B cell (primary cell): Measurements from ENCODE around the gene VMO1. TPM values are rescaled to one million over a fixed set of nuclear protein-coding genes. Genes with fewer than 3 reads are reported as not detected.

Experiments used
- ATAC-seq: fragments of 200-7000 bp; cut with Tn5 transposase; one replicate; pipeline ENCODE4 v1.10.0; 2021; ENCODE audit warnings: low read depth, mild to moderate bottlenecking, moderate number of reproducible peaks, moderate library complexity
- CTCF ChIA-PET: fragments of 350-600 bp; sonication (Branson Sonifier 250); formaldehyde crosslinking; loops from one replicate; lab custom pipeline; 2021; ENCODE audit warnings: antibody characterized with exemption, inconsistent platforms; lab: Charles Lee
- POLR2A ChIA-PET: fragments of 350-600 bp; sonication (Branson Sonifier 250); formaldehyde crosslinking; loops from one replicate; lab custom pipeline; 2021; ENCODE audit warnings: antibody characterized with exemption; lab: Charles Lee
- DNase-seq: peaks from one replicate; pipeline ENCODE4 v3.0.0; 2013
- H2AFZ ChIP-seq: 2 replicates; pipeline ENCODE4 v1.6.1; 2012; ENCODE audit warnings: mild to moderate bottlenecking, low read depth, low read length; ENCODE audit not compliant: insufficient read depth, poor library complexity, severe bottlenecking
- H3K27ac ChIP-seq, 2 donors: 1 replicate in 1 of 2; 2 replicates in 1 of 2; pipeline ENCODE4 v1.5.1; 2012 to 2013; ENCODE audit warnings: low read length in 2 of 2, mild to moderate bottlenecking in 2 of 2, moderate library complexity in 1 of 2
- H3K27me3 ChIP-seq, 4 experiments: fragments of 200-600 bp in 1 of 4; sonication (generic) in 1 of 4; replicated peaks in 1 of 4; 1 replicate in 2 of 4; 2 replicates in 2 of 4; pipeline versions ENCODE4 v1.6.1 to v1.7.0; 2013 to 2016; ENCODE audit warnings: low read length in 3 of 4, mild to moderate bottlenecking in 2 of 4, mixed read lengths in 1 of 4, moderate library complexity in 1 of 4; ENCODE audit not compliant: insufficient read depth in 4 of 4, control insufficient read depth in 3 of 4; ENCODE audit errors: control extremely low read depth in 1 of 4
- H3K36me3 ChIP-seq, 2 experiments: replicated peaks in 1 of 2; 1 replicate in 1 of 2; 2 replicates in 1 of 2; pipeline versions ENCODE4 v1.6.1 to v1.7.1; 2013; ENCODE audit warnings: low read length in 1 of 2; ENCODE audit not compliant: insufficient read depth in 2 of 2, control insufficient read depth in 1 of 2; ENCODE audit errors: control extremely low read depth in 1 of 2, extremely low read depth in 1 of 2
- H3K4me1 ChIP-seq, 2 donors: fragments of 200-600 bp in 1 of 2; sonication (generic) in 1 of 2; 1 replicate in 1 of 2; 2 replicates in 1 of 2; pipeline versions ENCODE4 v1.5.1 to v1.6.1; 2013 to 2017; ENCODE audit warnings: low read length in 2 of 2; ENCODE audit not compliant: control insufficient read depth in 2 of 2, insufficient read depth in 2 of 2
- H3K4me2 ChIP-seq: replicated peaks from 2 replicates; pipeline ENCODE3; 2012; ENCODE audit warnings: mild to moderate bottlenecking, low read depth, low read length; ENCODE audit not compliant: poor library complexity, severe bottlenecking
- H3K4me3 ChIP-seq, 5 experiments: fragments of 200-600 bp in 1 of 5; sonication (generic) in 1 of 5; 1 replicate in 3 of 5; 2 replicates in 2 of 5; pipeline versions ENCODE4 v1.5.1 to v1.7.0; 2011 to 2016; ENCODE audit warnings: low read length in 4 of 5, mild to moderate bottlenecking in 4 of 5, low read depth in 2 of 5, control low read depth in 1 of 5, moderate library complexity in 1 of 5; ENCODE audit not compliant: insufficient read depth in 1 of 5; ENCODE audit errors: control extremely low read depth in 1 of 5, extremely low read depth in 1 of 5
- H3K79me2 ChIP-seq: fragments of 200-600 bp; sonication (generic); one replicate; pipeline ENCODE4 v1.6.0; 2016; ENCODE audit warnings: low read length; ENCODE audit not compliant: control insufficient read depth, insufficient read depth
- H3K9ac ChIP-seq: fragments of 200-600 bp; sonication (generic); 2 replicates; pipeline ENCODE4 v1.6.1; 2017; ENCODE audit warnings: mild to moderate bottlenecking, low read length, moderate library complexity
- H3K9me3 ChIP-seq, 3 donors: one replicate each; pipeline versions ENCODE4 v1.6.1 to v1.7.1; 2013; ENCODE audit warnings: low read length in 2 of 3; ENCODE audit not compliant: control insufficient read depth in 2 of 3, insufficient read depth in 1 of 3; ENCODE audit errors: control extremely low read depth in 1 of 3
- H4K20me1 ChIP-seq: 2 replicates; pipeline ENCODE4 v1.6.0; 2012; ENCODE audit warnings: mild to moderate bottlenecking, low read length; ENCODE audit not compliant: insufficient read depth, control insufficient read depth, poor library complexity, severe bottlenecking
- H3K27ac Mint-ChIP-seq: one replicate; pipeline ENCODE4 v1.8.0; 2021; ENCODE audit warnings: mixed read lengths
- H3K27me3 Mint-ChIP-seq: one replicate; pipeline ENCODE4 v1.8.0; 2021; ENCODE audit warnings: mixed read lengths
- H3K4me1 Mint-ChIP-seq: one replicate; pipeline ENCODE4 v1.8.0; 2021; ENCODE audit warnings: mixed read lengths
- H3K4me3 Mint-ChIP-seq: one replicate; pipeline ENCODE4 v1.8.0; 2021; ENCODE audit warnings: mixed read lengths
- H3K9me3 Mint-ChIP-seq: one replicate; pipeline ENCODE4 v1.8.0; 2022; ENCODE audit warnings: mixed read lengths; ENCODE audit not compliant: insufficient read depth
- CTCF ChIP-seq: fragments of 200-600 bp; IDR thresholded peaks from one replicate; pipeline ENCODE4 v1.8.0; 2022; ENCODE audit warnings: antibody characterized with exemption, mild to moderate bottlenecking
- EZH2 ChIP-seq: IDR thresholded peaks from 2 replicates; pipeline ENCODE4 v1.6.1; 2012; ENCODE audit warnings: borderline replicate concordance, low read depth, mild to moderate bottlenecking, moderate library complexity, low read length; ENCODE audit not compliant: insufficient read depth, poor library complexity, severe bottlenecking
- WGBS: methylation state at CpG from one replicate; pipeline ENCODE4 v1.1.5; 2013; ENCODE audit warnings: missing lambda C conversion rate; ENCODE audit not compliant: insufficient coverage; 5-methylcytosine and 5-hydroxymethylcytosine counted together
- intact Hi-C: fragments of 100-400 bp; cut with micrococcal nuclease; formaldehyde crosslinking; loops from one replicate; pipeline ENCODE4 v1.10.0; 2022
- polyA plus RNA-seq: library from polyadenylated mRNA; depleted of rRNA; stranded (reverse); fragments of >200 nt; gene quantifications from 2 replicates; pipeline ENCODE4 v1.2.3, GENCODE V29; 2012
- total RNA-seq, 2 donors: library from RNA; stranded (reverse); fragments of 120-200 nt in 1 of 2; gene quantifications; 1 replicate in 1 of 2; 2 replicates in 1 of 2; pipeline versions ENCODE4 v1.2.3 to v1.2.4, GENCODE V29; 2013 to 2022

VMO1 gene
- total and polyA plus RNA-seq, 2 donors (not counting 1 experiment from before 2014, with no cell fraction given), result 0.57 TPM; not detected in 1

GRCh38 chr17:4789951-4790704 is 4.0 kb upstream of the VMO1 start:
- H4K20me1 ChIP-seq, result no peaks in the 10 kb centered on the region
- H3K9me3 Mint-ChIP-seq, result no peaks in the 10 kb centered on the region
- H3K9ac ChIP-seq, result peak overlapping the region; percentile 70
- POLR2A ChIA-PET, result interaction anchor here (0.8 to 1.7 kb wide), 9 partner anchors 16 to 177 kb away, joined by 3 to 5 read pairs (median 3); partner anchors contain the start of genes MED11, MINK1, PFN1 and PLD2
- peaks cover 27% of the 10 kb centered on the region for H3K27me3 Mint-ChIP-seq
- peaks cover 0 to 27% (median 0%) of the 10 kb centered on the region in 3 donors for H3K9me3 ChIP-seq
- CTCF ChIA-PET, result interaction anchor here (0.6 to 3.2 kb wide), 28 partner anchors 9 to 151 kb away, joined by 3 to 36 read pairs (median 5); partner anchors contain the start of genes ARRB2, C17orf114, CHRNE and CXCL16
- DNase-seq (peak; percentile 89), ATAC-seq (peak; percentile 94)
- peaks cover 28 to 33% of the 10 kb centered on the region in 2 donors for H3K4me1 ChIP-seq
- TF ChIP-seq EZH2 (no peak), CTCF (peak; percentile 81)
- H3K27me3 ChIP-seq, result peaks cover 0 to 44% (median 27%) of the 10 kb centered on the region in 4 experiments
- peak overlapping the region; percentile 94 for H3K4me3 Mint-ChIP-seq
- peak overlapping the region; percentile 86 for H2AFZ ChIP-seq
- peaks cover 30% of the 10 kb centered on the region for H3K4me1 Mint-ChIP-seq
- peak overlapping the region; percentile 93 for H3K27ac Mint-ChIP-seq
- H3K27ac ChIP-seq, result peak overlapping the region in 1 of 2 donors; percentile 53
- no peaks in the 10 kb centered on the region for H3K79me2 ChIP-seq
- H3K36me3 ChIP-seq, result no peaks in the 10 kb centered on the region
- H3K4me3 ChIP-seq, result peak overlapping the region; percentile 27 to 70 (median 63)
- WGBS, result under 1% methylated on average over 89 of the region's 91 CpGs
- peak overlapping the region; percentile 95 for H3K4me2 ChIP-seq
- intact Hi-C loops, result loop anchor here (1.0 to 10.0 kb wide), 5 partner anchors 17 to 225 kb away; partner anchors contain the start of genes ARRB2, GGT6, MED11 and PLD2

GRCh38 chr17:4789701-4789950 is 3.5 kb upstream of the VMO1 start:
- Mint-ChIP-seq H3K9me3 (no peaks in the 10 kb centered on the region), H3K4me3 (peak overlapping the region; percentile 94), H3K27me3 (peaks cover 27% of the 10 kb centered on the region), H3K4me1 (peaks cover 30% of the 10 kb centered on the region), H3K27ac (peak overlapping the region; percentile 78)
- Histone ChIP-seq H3K79me2 (no peaks in the 10 kb centered on the region), H3K4me2 (peak overlapping the region; percentile 95), H3K27me3 (peaks cover 0 to 47% (median 29%) of the 10 kb centered on the region in 4 experiments), H4K20me1 (no peaks in the 10 kb centered on the region), H3K9ac (peak overlapping the region; percentile 70), H3K9me3 (peaks cover 0 to 27% (median 0%) of the 10 kb centered on the region in 3 donors), H3K4me3 (peak overlapping the region in 4 of 5 experiments; percentile 55 to 70 (median 63)), H3K4me1 (peaks cover 28 to 34% of the 10 kb centered on the region in 2 donors), H2AFZ (peak overlapping the region; percentile 86), H3K27ac (no peak overlapping the region), H3K36me3 (no peaks in the 10 kb centered on the region)
- ChIA-PET POLR2A (interaction anchor here (0.8 to 1.7 kb wide), 7 partner anchors 17 to 178 kb away, joined by 3 to 5 read pairs (median 4); partner anchors contain the start of genes MED11, MINK1, PFN1 and PLD2), CTCF (interaction anchor here (0.6 to 3.2 kb wide), 21 partner anchors 12 to 150 kb away, joined by 3 to 36 read pairs (median 5); partner anchors contain the start of genes ARRB2, C17orf114, CHRNE and CXCL16)
- ATAC-seq, result no peak
- intact Hi-C loops, result no loop called here
- 0% methylated on average over 25 of the region's 25 CpGs for WGBS
- DNase-seq, result no peak
- TF ChIP-seq EZH2, result no peak
- no peak for TF ChIP-seq CTCF
